ENCODE measurements around the gene P3H4. TPM values are rescaled to one million over a fixed set of nuclear protein-coding genes. Genes with fewer than 3 reads are reported as not detected.

Gene P3H4
- total and polyA plus RNA-seq, 10 of the 15 experiments (the other 5 are each of a cell fraction or from before 2014, with no cell fraction given) = 0.32 to 1.1 (median 0.64) TPM; not detected in 1

GRCh38 chr17:41771389-41772206 is 40.2 kb downstream of the P3H4 start:
- Histone ChIP-seq H4K20me1 (ENCODE audit: control insufficient read depth, insufficient read depth) (no peaks in the 10 kb centered on the region), H3K4me3 (peak overlapping the region; percentile 63), H3K4me1 (ENCODE audit: control insufficient read depth, insufficient read depth, low read length) (no peaks in the 10 kb centered on the region), H3K27me3 (replicated peaks in 1 of 2; ENCODE audit: control insufficient read depth in 2 of 2, insufficient read depth in 2 of 2, low read length in 1 of 2) (no peaks in the 10 kb centered on the region; a peak in 1 of 4 replicates), H3K79me2 (ENCODE audit: control insufficient read depth, insufficient read depth, low read length) (peaks cover 4% of the 10 kb centered on the region), H3K27ac (ENCODE audit: control insufficient read depth, insufficient read depth) (peak overlapping the region; percentile 35), H3K4me2 (ENCODE audit: control insufficient read depth, insufficient read depth) (peak overlapping the region; percentile 47), H3K36me3 (ENCODE audit: control insufficient read depth in 2 of 2, insufficient read depth in 2 of 2, low read length in 1 of 2) (no peaks in the 10 kb centered on the region), H3K9me3 (replicated peaks; ENCODE audit: control insufficient read depth, insufficient read depth, low read length) (no peaks in the 10 kb centered on the region), H3K9ac (ENCODE audit: control insufficient read depth, insufficient read depth, low read length) (peak overlapping the region; percentile 55; the same call in 1 of the 2 replicates), H2AFZ (ENCODE audit: control insufficient read depth, low read depth, low read length) (peak overlapping the region; percentile 69)
- WGBS (ENCODE audit: insufficient coverage, insufficient replicate concordance, low lambda C conversion rate, missing lambda C conversion rate) = 37% methylated on average over 17 of the region's 17 CpGs
- ChIA-PET RAD21 (ENCODE audit: unreplicated experiment) (interaction anchor here (0.6 to 1.3 kb wide), 4 partner anchors 15 to 90 kb away, joined by 3 to 4 read pairs (median 3); partner anchors contain the start of gene JUP), SMC1A (ENCODE audit: uncharacterized antibody, unreplicated experiment) (interaction anchor here (0.7 to 2.4 kb wide), 2 partner anchors 15 to 93 kb away, joined by 3 to 8 read pairs; partner anchors contain the start of genes JUP and KLHL11), POLR2A (no interaction called here), CTCF (interaction anchor here (1.3 kb wide), 1 partner anchor 15 kb away, joined by 3 read pairs; the partner anchor contains the start of gene JUP)
- intact Hi-C loops (cut with micrococcal nuclease; ENCODE audit: unreplicated experiment) = no loop called here
- in situ Hi-C loops (cut with MboI) = no loop called here
- ATAC-seq = peak; percentile 84
- TSS peak; percentile 66 for BruUV-seq (replicated peaks)
- peak; percentile 54 for FAIRE-seq
- no peak for DNase-seq (ENCODE audit: low read depth, low spot score)
- TF ChIP-seq POLR2AphosphoS5 (IDR thresholded peaks at IDR 0.05; ENCODE audit: low read length) (peak; percentile 38; the same call in 1 of the 2 replicates), MEF2B (IDR thresholded peaks at IDR 0.05; ENCODE audit: partially characterized antibody, poor library complexity, severe bottlenecking) (peak; percentile 90), NFXL1 (IDR thresholded peaks at IDR 0.05; ENCODE audit: borderline replicate concordance) (no peak), ESRRA (IDR thresholded peaks at IDR 0.05; ENCODE audit: low read length) (0 out of 2 replicates have a peak, but pooled peaks have one; percentile 42), STAT1 (conservative IDR thresholded peaks at IDR 0.05) (no peak), IKZF1 (conservative IDR thresholded peaks at IDR 0.05) (0 out of 2 replicates have a peak, but pooled peaks have one; percentile 19), NBN (IDR thresholded peaks at IDR 0.05) (0 out of 2 replicates have a peak, but pooled peaks have one; percentile 15), SPI1 (IDR thresholded peaks at IDR 0.05; ENCODE audit: borderline replicate concordance, insufficient read depth, low read depth, low read length) (peak; percentile 58; the same call in 1 of the 2 replicates), PKNOX1 (IDR thresholded peaks at IDR 0.05) (peak; percentile 26; the same call in 1 of the 2 replicates), GATAD2B (conservative IDR thresholded peaks at IDR 0.05; ENCODE audit: low read depth) (peak; percentile 67)
- TF ChIP-seq, protein P1, sequence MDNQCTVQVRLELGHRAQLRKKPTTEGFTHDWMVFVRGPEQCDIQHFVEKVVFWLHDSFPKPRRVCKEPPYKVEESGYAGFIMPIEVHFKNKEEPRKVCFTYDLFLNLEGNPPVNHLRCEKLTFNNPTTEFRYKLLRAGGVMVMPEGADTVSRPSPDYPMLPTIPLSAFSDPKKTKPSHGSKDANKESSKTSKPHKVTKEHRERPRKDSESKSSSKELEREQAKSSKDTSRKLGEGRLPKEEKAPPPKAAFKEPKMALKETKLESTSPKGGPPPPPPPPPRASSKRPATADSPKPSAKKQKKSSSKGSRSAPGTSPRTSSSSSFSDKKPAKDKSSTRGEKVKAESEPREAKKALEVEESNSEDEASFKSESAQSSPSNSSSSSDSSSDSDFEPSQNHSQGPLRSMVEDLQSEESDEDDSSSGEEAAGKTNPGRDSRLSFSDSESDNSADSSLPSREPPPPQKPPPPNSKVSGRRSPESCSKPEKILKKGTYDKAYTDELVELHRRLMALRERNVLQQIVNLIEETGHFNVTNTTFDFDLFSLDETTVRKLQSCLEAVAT (IDR thresholded peaks at IDR 0.05) = no peak
- TF ChIP-seq, protein P2, sequence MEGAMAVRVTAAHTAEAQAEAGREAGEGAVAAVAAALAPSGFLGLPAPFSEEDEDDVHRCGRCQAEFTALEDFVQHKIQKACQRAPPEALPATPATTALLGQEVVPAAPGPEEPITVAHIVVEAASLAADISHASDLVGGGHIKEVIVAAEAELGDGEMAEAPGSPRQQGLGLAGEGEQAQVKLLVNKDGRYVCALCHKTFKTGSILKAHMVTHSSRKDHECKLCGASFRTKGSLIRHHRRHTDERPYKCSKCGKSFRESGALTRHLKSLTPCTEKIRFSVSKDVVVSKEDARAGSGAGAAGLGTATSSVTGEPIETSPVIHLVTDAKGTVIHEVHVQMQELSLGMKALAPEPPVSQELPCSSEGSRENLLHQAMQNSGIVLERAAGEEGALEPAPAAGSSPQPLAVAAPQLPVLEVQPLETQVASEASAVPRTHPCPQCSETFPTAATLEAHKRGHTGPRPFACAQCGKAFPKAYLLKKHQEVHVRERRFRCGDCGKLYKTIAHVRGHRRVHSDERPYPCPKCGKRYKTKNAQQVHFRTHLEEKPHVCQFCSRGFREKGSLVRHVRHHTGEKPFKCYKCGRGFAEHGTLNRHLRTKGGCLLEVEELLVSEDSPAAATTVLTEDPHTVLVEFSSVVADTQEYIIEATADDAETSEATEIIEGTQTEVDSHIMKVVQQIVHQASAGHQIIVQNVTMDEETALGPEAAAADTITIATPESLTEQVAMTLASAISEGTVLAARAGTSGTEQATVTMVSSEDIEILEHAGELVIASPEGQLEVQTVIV (IDR thresholded peaks at IDR 0.05; ENCODE audit: borderline replicate concordance, partially characterized antibody) = peak; percentile 45

Data from GM12878 (cell line).